GM23338 (cell line): Measurements from ENCODE around the gene BICDL2. TPM values are rescaled to one million over a fixed set of nuclear protein-coding genes. Genes with fewer than 3 reads are reported as not detected.

Source experiments
- ATAC-seq: fragments of 200-7000 bp; cut with Tn5 transposase; 3 replicates; pipeline ENCODE4 v1.9.1; 2020
- DNase-seq: peaks from one replicate; pipeline ENCODE4 v3.0.0-alpha.2; 2015; ENCODE audit warnings: low spot score
- H2AFZ ChIP-seq: fragments of 200-600 bp; sonication (generic); 2 replicates; pipeline ENCODE4 v1.8.0; 2016; ENCODE audit warnings: antibody characterized with exemption, mild to moderate bottlenecking, moderate library complexity
- H3F3A ChIP-seq: fragments of 200-600 bp; sonication (generic); replicated peaks from 2 replicates; pipeline ENCODE4 v1.8.0; 2017; ENCODE audit warnings: antibody characterized with exemption, mixed run types, low read depth
- H3K27ac ChIP-seq: fragments of 200-600 bp; sonication (generic); 2 replicates; pipeline ENCODE4 v1.6.1; 2016; ENCODE audit warnings: low read depth
- H3K27me3 ChIP-seq: fragments of 200-600 bp; sonication (generic); 2 replicates; pipeline ENCODE4 v1.8.0; 2016; ENCODE audit warnings: mild to moderate bottlenecking, mixed run types, moderate library complexity; ENCODE audit not compliant: insufficient read depth
- H3K36me3 ChIP-seq: fragments of 200-600 bp; sonication (generic); 2 replicates; pipeline ENCODE4 v1.8.0; 2016; ENCODE audit warnings: mild to moderate bottlenecking; ENCODE audit not compliant: insufficient read depth
- H3K4me1 ChIP-seq: fragments of 200-600 bp; sonication (generic); 2 replicates; pipeline ENCODE4 v1.8.0; 2016; ENCODE audit warnings: mild to moderate bottlenecking, moderate library complexity; ENCODE audit not compliant: insufficient read depth
- H3K4me2 ChIP-seq: fragments of 200-600 bp; sonication (generic); 2 replicates; pipeline ENCODE4 v1.7.1; 2017; ENCODE audit warnings: mixed run types
- H3K4me3 ChIP-seq: fragments of 200-600 bp; sonication (generic); 2 replicates; pipeline ENCODE4 v1.6.1; 2016; ENCODE audit warnings: mixed run types
- H3K79me2 ChIP-seq: fragments of 200-600 bp; sonication (generic); replicated peaks from 2 replicates; pipeline ENCODE4 v1.8.0; 2017; ENCODE audit warnings: mild to moderate bottlenecking; ENCODE audit not compliant: insufficient read depth
- H3K9me2 ChIP-seq: fragments of 200-600 bp; sonication (generic); 2 replicates; pipeline ENCODE4 v1.8.0; 2017; ENCODE audit not compliant: insufficient read depth
- H4K20me1 ChIP-seq: fragments of 200-600 bp; sonication (generic); replicated peaks from 2 replicates; pipeline ENCODE4 v1.8.0; 2017; ENCODE audit warnings: mild to moderate bottlenecking; ENCODE audit not compliant: insufficient read depth
- H3K27ac Mint-ChIP-seq: 2 replicates; pipeline ENCODE4 v1.8.0; 2020; ENCODE audit warnings: inconsistent platforms, mild to moderate bottlenecking, moderate library complexity, mixed read lengths
- H3K27me3 Mint-ChIP-seq: 3 replicates; pipeline ENCODE4 v1.8.0; 2022; ENCODE audit warnings: low read depth, mild to moderate bottlenecking, moderate library complexity, mixed read lengths, inconsistent platforms; ENCODE audit not compliant: insufficient read depth, poor library complexity
- H3K36me3 Mint-ChIP-seq: 3 replicates; pipeline ENCODE4 v1.8.0; 2021; ENCODE audit warnings: low read depth, mild to moderate bottlenecking, inconsistent platforms, moderate library complexity, mixed read lengths
- H3K4me1 Mint-ChIP-seq: 3 replicates; pipeline ENCODE4 v1.8.0; 2020; ENCODE audit warnings: mild to moderate bottlenecking, inconsistent platforms, mixed read lengths
- H3K4me3 Mint-ChIP-seq: 3 replicates; pipeline ENCODE4 v1.8.0; 2021; ENCODE audit warnings: moderate library complexity, mild to moderate bottlenecking, inconsistent platforms, mixed read lengths
- H3K9me3 Mint-ChIP-seq: 3 replicates; pipeline ENCODE4 v1.8.0; 2020; ENCODE audit warnings: moderate library complexity, mild to moderate bottlenecking, inconsistent platforms, mixed read lengths
- CREB1 ChIP-seq: fragments of 250-450 bp; sonication (Bioruptor Pico); IDR thresholded peaks from 2 replicates; pipeline ENCODE4 v1.5.0; 2020; ENCODE audit warnings: low read depth, mild to moderate bottlenecking, moderate library complexity
- CTCF ChIP-seq, 2 experiments: fragments of 200-600 bp in 1 of 2; sonication (generic) in 1 of 2; conservative IDR thresholded peaks; 2 replicates each; pipeline versions ENCODE4 v1.5.1 to v1.6.1; 2016 to 2017; ENCODE audit warnings: antibody characterized with exemption in 2 of 2, low read depth in 2 of 2, mild to moderate bottlenecking in 2 of 2, moderate library complexity in 1 of 2
- EZH2 ChIP-seq: fragments of 200-600 bp; sonication (generic); IDR thresholded peaks from one replicate; pipeline ENCODE4 v1.8.0; 2017; ENCODE audit warnings: antibody characterized with exemption, mild to moderate bottlenecking, low read depth; ENCODE audit not compliant: unreplicated experiment
- STAT1 ChIP-seq: IDR thresholded peaks from one replicate; pipeline ENCODE4 v1.6.1; 2016; ENCODE audit warnings: antibody characterized with exemption; ENCODE audit not compliant: unreplicated experiment
- ZNF462 ChIP-seq: fragments of 250-450 bp; sonication (Bioruptor Pico); IDR thresholded peaks from 2 replicates; pipeline ENCODE4 v1.5.0; 2020; ENCODE audit warnings: mild to moderate bottlenecking, moderate library complexity
- polyA plus RNA-seq: library from polyadenylated mRNA; unstranded; fragments of >200 nt; fragmentation: Nextera tagmentation; extraction: Ambion mirVana; gene quantifications from 2 replicates; pipeline ENCODE4 v1.2.1, GENCODE V29; 2016
- total RNA-seq: library from RNA; depleted of rRNA; stranded (reverse); fragments of >200 nt; shearing (Covaris generic); gene quantifications from 2 replicates; pipeline ENCODE4 v1.2.3, GENCODE V29; 2014
- TF ChIP-seq, protein P1 (sequence below): IDR thresholded peaks from 2 replicates; pipeline ENCODE4 v1.6.1; 2016; ENCODE audit warnings: antibody characterized with exemption

Gene BICDL2
- total and polyA plus RNA-seq, 2 experiments from 2014 or later = 12.7 to 18.4 TPM

GRCh38 chr16:2982402-2982801 lies 54.3 kb downstream of the BICDL2 start:
- H3K4me2 ChIP-seq = peak overlapping the region; percentile 92
- peaks cover 22% of the 10 kb centered on the region for H3K4me1 Mint-ChIP-seq
- peak overlapping the region; percentile 84; the same call in 1 of the 2 replicates for H3K27ac Mint-ChIP-seq
- H3K36me3 ChIP-seq = 0 out of 2 replicates have a peak, but pooled peaks cover 3% of the 10 kb centered on the region
- H3K36me3 Mint-ChIP-seq = peaks cover 9% of the 10 kb centered on the region
- no peak for DNase-seq
- peaks cover 2% of the 10 kb centered on the region; the same call in 2 of the 3 replicates for H3K9me3 Mint-ChIP-seq
- peak overlapping the region; percentile 96 for H3K27ac ChIP-seq
- no peak for TF ChIP-seq CTCF (conservative IDR thresholded peaks at IDR 0.05; ENCODE audit: low read depth in 2 of 2)
- no peak for TF ChIP-seq CREB1 (CRISPR knock-in tag)
- TF ChIP-seq, protein P1, sequence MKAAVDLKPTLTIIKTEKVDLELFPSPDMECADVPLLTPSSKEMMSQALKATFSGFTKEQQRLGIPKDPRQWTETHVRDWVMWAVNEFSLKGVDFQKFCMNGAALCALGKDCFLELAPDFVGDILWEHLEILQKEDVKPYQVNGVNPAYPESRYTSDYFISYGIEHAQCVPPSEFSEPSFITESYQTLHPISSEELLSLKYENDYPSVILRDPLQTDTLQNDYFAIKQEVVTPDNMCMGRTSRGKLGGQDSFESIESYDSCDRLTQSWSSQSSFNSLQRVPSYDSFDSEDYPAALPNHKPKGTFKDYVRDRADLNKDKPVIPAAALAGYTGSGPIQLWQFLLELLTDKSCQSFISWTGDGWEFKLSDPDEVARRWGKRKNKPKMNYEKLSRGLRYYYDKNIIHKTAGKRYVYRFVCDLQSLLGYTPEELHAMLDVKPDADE = no peak
- no peak for TF ChIP-seq EZH2
- TF ChIP-seq STAT1 = no peak
- no peak for TF ChIP-seq ZNF462 (CRISPR knock-in tag)
- peak overlapping the region; percentile 86; the same call in 1 of the 2 replicates for H3K4me3 ChIP-seq
- peak overlapping the region; percentile 85; the same call in 2 of the 3 replicates for H3K4me3 Mint-ChIP-seq
- H3K4me1 ChIP-seq = peaks cover 22% of the 10 kb centered on the region
- peaks cover 17% of the 10 kb centered on the region for H3K27me3 Mint-ChIP-seq
- no peaks in the 10 kb centered on the region for H3K9me2 ChIP-seq
- no peaks in the 10 kb centered on the region for H3K27me3 ChIP-seq
- peaks cover 19% of the 10 kb centered on the region for H3F3A ChIP-seq
- H3K79me2 ChIP-seq = peaks cover 14% of the 10 kb centered on the region
- no peak for ATAC-seq
- H2AFZ ChIP-seq = no peak overlapping the region
- peaks cover 6% of the 10 kb centered on the region; the same call in 1 of the 2 replicates for H4K20me1 ChIP-seq
